A673 (cell line): Measurements from ENCODE around the gene ALG9. TPM values are rescaled to one million over a fixed set of nuclear protein-coding genes. Genes with fewer than 3 reads are reported as not detected.

Experiments used
- BruUV-seq: library from RNA; stranded (reverse); fragments of 400-500 nt; replicated peaks from 2 replicates; lab custom pipeline; 2021; lab: Mats Ljungman, UMichigan
- CTCF ChIA-PET: fragments of 300-600 bp; sonication (Branson Sonifier 250); formaldehyde crosslinking; loops from one replicate; lab custom pipeline; 2022; ENCODE audit warnings: antibody characterized with exemption; lab: Charles Lee
- POLR2A ChIA-PET: fragments of 300-600 bp; sonication (Branson Sonifier 250); formaldehyde crosslinking; loops from one replicate; lab custom pipeline; 2022; ENCODE audit warnings: antibody characterized with exemption; ENCODE audit not compliant: low non-redundant PET; lab: Charles Lee
- DNase-seq: peaks from one replicate; pipeline ENCODE4 v3.0.0-alpha.2; 2015; ENCODE audit warnings: low spot score
- H3K27ac ChIP-seq: fragments of 200-600 bp; sonication (generic); 2 replicates; pipeline ENCODE4 v1.5.1; 2016; ENCODE audit warnings: mixed run types, low read depth, mild to moderate bottlenecking, mixed read lengths, antibody characterized with exemption, low read length; ENCODE audit not compliant: poor library complexity, severe bottlenecking
- H3K27me3 ChIP-seq: fragments of 200-600 bp; sonication (generic); replicated peaks from 2 replicates; pipeline ENCODE4 v1.6.1; 2017; ENCODE audit warnings: mixed run types, low read depth, mild to moderate bottlenecking, mixed read lengths, antibody characterized with exemption, low read length; ENCODE audit not compliant: insufficient read depth, poor library complexity
- H3K36me3 ChIP-seq: fragments of 200-600 bp; sonication (generic); 2 replicates; pipeline ENCODE4 v1.6.1; 2016; ENCODE audit warnings: mixed run types, mild to moderate bottlenecking, mixed read lengths, antibody characterized with exemption, low read length; ENCODE audit not compliant: insufficient read depth, poor library complexity, severe bottlenecking
- H3K4me1 ChIP-seq: fragments of 200-600 bp; sonication (generic); 2 replicates; pipeline ENCODE4 v1.6.1; 2017; ENCODE audit warnings: mixed run types, mild to moderate bottlenecking, mixed read lengths, antibody characterized with exemption, low read length; ENCODE audit not compliant: insufficient read depth, poor library complexity, severe bottlenecking
- H3K4me3 ChIP-seq: fragments of 200-600 bp; sonication (generic); 2 replicates; pipeline ENCODE4 v1.5.1; 2016; ENCODE audit warnings: low read depth, mixed run types, mild to moderate bottlenecking, mixed read lengths, low read length; ENCODE audit not compliant: poor library complexity, severe bottlenecking
- H3K9me3 ChIP-seq: fragments of 200-600 bp; sonication (generic); 2 replicates; pipeline ENCODE4 v1.6.1; 2016; ENCODE audit warnings: mixed run types, low read depth, mild to moderate bottlenecking, mixed read lengths, antibody characterized with exemption, low read length; ENCODE audit not compliant: poor library complexity, severe bottlenecking
- CTCF ChIP-seq: fragments of 300-800, 200-600 bp; sonication (generic); conservative IDR thresholded peaks from 2 replicates; pipeline ENCODE4 v1.5.1; 2017; ENCODE audit warnings: low read depth, mild to moderate bottlenecking, antibody characterized with exemption, low read length, moderate library complexity, mixed read lengths
- EZH2 ChIP-seq: fragments of 200-600 bp; sonication (generic); IDR thresholded peaks from 2 replicates; pipeline ENCODE4 v1.6.1; 2017; ENCODE audit warnings: borderline replicate concordance, low read depth, mild to moderate bottlenecking, mixed read lengths, antibody characterized with exemption, low read length; ENCODE audit not compliant: poor library complexity, severe bottlenecking
- intact Hi-C: fragments of 100-400 bp; cut with micrococcal nuclease; formaldehyde crosslinking; loops from one replicate; pipeline ENCODE4 v1.10.0; 2022; ENCODE audit not compliant: unreplicated experiment
- total RNA-seq: library from RNA; stranded (reverse); gene quantifications from 2 replicates; pipeline ENCODE4 v1.2.3, GENCODE V29; 2021

The ALG9 gene
- total RNA-seq, 1 experiment from 2014 or later: 61.0 TPM

- no peaks in the 10 kb centered on the region for H3K9me3 ChIP-seq
- intact Hi-C loops: no loop called here
- peak; percentile 38 for DNase-seq
- no peak overlapping the region for H3K4me3 ChIP-seq
- H3K36me3 ChIP-seq: peaks cover 57% of the 10 kb centered on the region
- ChIA-PET CTCF (interaction anchor here (0.6 to 1.7 kb wide), 5 partner anchors 14 to 308 kb away, joined by 3 to 8 read pairs (median 3); no protein-coding TSS in a partner anchor), POLR2A (interaction anchor here (0.6 to 0.8 kb wide), 2 partner anchors 121 to 301 kb away, joined by 3 read pairs; no protein-coding TSS in a partner anchor)
- H3K4me1 ChIP-seq: peaks cover 8% of the 10 kb centered on the region
- BruUV-seq: no TSS peak
- no peak overlapping the region for H3K27ac ChIP-seq
- no peaks in the 10 kb centered on the region for H3K27me3 ChIP-seq
- TF ChIP-seq EZH2 (no peak), CTCF (peak; percentile 40)
These were observed 108.3 kb downstream of the ALG9 start for GRCh38 chr11:111762981-111763643.

DNA sequence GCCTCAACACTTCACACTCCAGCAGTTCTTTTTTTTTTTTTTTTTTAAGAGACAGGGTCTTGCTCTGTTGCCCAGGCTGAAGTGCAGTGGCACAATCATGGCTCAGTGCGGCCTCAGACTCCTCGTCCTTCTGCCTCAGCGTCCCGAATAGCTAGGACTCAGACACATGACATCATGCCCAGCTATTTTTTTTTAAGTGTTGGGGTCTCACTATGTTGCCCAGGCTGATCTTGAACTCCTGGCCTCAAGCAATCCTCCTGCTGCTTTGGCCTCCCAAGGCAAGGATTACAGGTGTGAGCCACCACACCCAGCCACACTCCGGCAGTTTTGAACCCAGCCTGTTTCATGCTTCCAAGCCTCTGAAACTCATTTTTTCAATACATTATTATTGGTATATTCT lies 108.9 kb downstream of the ALG9 start:
- CTCF ChIA-PET: interaction anchor here (0.5 to 1.7 kb wide), 4 partner anchors 15 to 518 kb away, joined by 3 to 8 read pairs (median 4); no protein-coding TSS in a partner anchor
- H3K27ac ChIP-seq: no peak overlapping the region
- POLR2A ChIA-PET: interaction anchor here (0.8 kb wide), 1 partner anchor 302 kb away, joined by 3 read pairs; no protein-coding TSS in a partner anchor
- H3K36me3 ChIP-seq: peaks cover 63% of the 10 kb centered on the region
- no peak overlapping the region for H3K4me3 ChIP-seq
- no peak for TF ChIP-seq CTCF
- no peak for TF ChIP-seq EZH2
- peaks cover 8% of the 10 kb centered on the region for H3K4me1 ChIP-seq
- DNase-seq: no peak
- H3K27me3 ChIP-seq: no peaks in the 10 kb centered on the region
- no TSS peak for BruUV-seq
- H3K9me3 ChIP-seq: no peaks in the 10 kb centered on the region
- intact Hi-C loops: no loop called here

GRCh38 chr11:111761036-111761435 lies 110.3 kb downstream of the ALG9 start:
- intact Hi-C loops: no loop called here
- Histone ChIP-seq H3K27ac (no peak overlapping the region), H3K9me3 (no peaks in the 10 kb centered on the region), H3K4me3 (no peak overlapping the region), H3K36me3 (peaks cover 70% of the 10 kb centered on the region), H3K27me3 (no peaks in the 10 kb centered on the region), H3K4me1 (peaks cover 8% of the 10 kb centered on the region)
- BruUV-seq: no TSS peak
- CTCF ChIA-PET: no interaction called here
- POLR2A ChIA-PET: no interaction called here
- no peak for DNase-seq
- TF ChIP-seq EZH2 (no peak), CTCF (no peak)
